HEK293T (cell line): ENCODE data around the gene MLLT3.

Source experiments
- ARNT ChIP-seq: fragments of 450-650 bp; IDR thresholded peaks from 2 replicates; pipeline ENCODE4 v1.6.1; 2017; ENCODE audit warnings: mild to moderate bottlenecking
- BHLHE40 ChIP-seq: fragments of 450-650 bp; IDR thresholded peaks from 2 replicates; pipeline ENCODE4 v1.6.1; 2016; ENCODE audit warnings: mild to moderate bottlenecking, moderate library complexity, borderline replicate concordance
- CTBP1 ChIP-seq: fragments of 450-650 bp; IDR thresholded peaks from 2 replicates; pipeline ENCODE4 v1.6.1; 2016; ENCODE audit warnings: borderline replicate concordance
- ELF4 ChIP-seq: fragments of 450-650 bp; IDR thresholded peaks from 2 replicates; pipeline ENCODE4 v1.6.1; 2017; ENCODE audit warnings: antibody characterized with exemption
- FOXA1 ChIP-seq: fragments of 450-650 bp; IDR thresholded peaks from 2 replicates; pipeline ENCODE4 v1.6.1; 2016; ENCODE audit warnings: mild to moderate bottlenecking
- FOXK2 ChIP-seq: fragments of 450-650 bp; IDR thresholded peaks from 2 replicates; pipeline ENCODE4 v1.6.1; 2016; ENCODE audit warnings: mild to moderate bottlenecking
- FOXM1 ChIP-seq: fragments of 450-650 bp; IDR thresholded peaks from 2 replicates; pipeline ENCODE4 v1.6.1; 2017; ENCODE audit warnings: mild to moderate bottlenecking, borderline replicate concordance
- HDGF ChIP-seq: fragments of 450-650 bp; IDR thresholded peaks from 2 replicates; pipeline ENCODE4 v1.6.1; 2017; ENCODE audit warnings: antibody characterized with exemption, borderline replicate concordance
- L3MBTL2 ChIP-seq: fragments of 450-650 bp; conservative IDR thresholded peaks from 2 replicates; pipeline ENCODE4 v1.6.1; 2016; ENCODE audit warnings: mild to moderate bottlenecking
- LEF1 ChIP-seq: fragments of 450-650 bp; IDR thresholded peaks from 2 replicates; pipeline ENCODE4 v1.6.1; 2017; ENCODE audit warnings: mild to moderate bottlenecking, borderline replicate concordance
- NFRKB ChIP-seq: fragments of 450-650 bp; IDR thresholded peaks from 2 replicates; pipeline ENCODE4 v1.6.1; 2016; ENCODE audit warnings: mild to moderate bottlenecking, moderate library complexity
- SP1 ChIP-seq: fragments of 450-650 bp; IDR thresholded peaks from 2 replicates; pipeline ENCODE4 v1.6.1; 2017
- TARDBP ChIP-seq: fragments of 450-650 bp; IDR thresholded peaks from 2 replicates; pipeline ENCODE4 v1.6.1; 2016
- ZNF384 ChIP-seq: fragments of 450-650 bp; IDR thresholded peaks from 2 replicates; pipeline ENCODE4 v1.6.1; 2016

DNA sequence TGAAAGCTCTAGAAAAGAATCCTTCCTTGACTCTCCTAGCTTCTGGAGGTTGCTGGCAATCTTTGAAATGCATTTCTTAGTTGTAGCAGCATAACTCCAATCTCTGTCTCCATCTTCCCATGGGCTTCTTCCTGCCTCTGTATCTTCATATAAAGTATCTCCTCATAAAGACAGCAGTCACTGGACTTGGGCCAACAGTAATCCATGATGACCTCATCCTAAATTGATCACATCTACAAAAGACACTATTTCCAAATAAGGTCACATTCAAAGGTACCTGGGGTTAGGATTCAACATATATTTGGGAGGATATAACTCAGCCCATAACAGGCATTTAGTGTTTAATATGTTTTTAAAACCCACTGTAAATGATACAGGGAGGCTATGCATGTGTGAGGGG, 123.3 kb downstream of the MLLT3 start:
- TF ChIP-seq FOXK2 (no peak), SP1 (no peak), NFRKB (no peak), TARDBP (no peak), LEF1 (no peak), CTBP1 (no peak), ELF4 (no peak), BHLHE40 (no peak), HDGF (no peak), FOXM1 (no peak), ZNF384 (no peak), L3MBTL2 (no peak), ARNT (no peak), FOXA1 (no peak)
